HG02610 (cell line): ENCODE data around the gene EID2B.

ENCODE experiments used
- ATAC-seq: cut with Tn5 transposase; IDR thresholded peaks from one replicate; pipeline ENCODE4 v1.9.1; 2021; ENCODE audit warnings: mild to moderate bottlenecking, moderate library complexity; ENCODE audit not compliant: unreplicated experiment

Gene EID2B

GRCh38 chr19:39533003-39533512 is 406 bp upstream of the EID2B start:
- no peak for ATAC-seq

GRCh38 chr19:39531834-39532232 is 819 bp downstream of the EID2B start:
- no peak for ATAC-seq

- ATAC-seq, result no peak
Observed at GRCh38 chr19:39525205-39525604, 7.4 kb downstream of the EID2B start.

- ATAC-seq, result no peak
Observed at GRCh38 chr19:39524495-39524894, 8.2 kb downstream of the EID2B start.

- ATAC-seq, result no peak
Observed at GRCh38 chr19:39520541-39521484, 11.8 kb downstream of the EID2B start.

- ATAC-seq, result no peak
Observed at GRCh38 chr19:39518975-39519374, 13.7 kb downstream of the EID2B start.

GRCh38 chr19:39518458-39518857 is 14.2 kb downstream of the EID2B start:
- ATAC-seq, result no peak

- no peak for ATAC-seq
Observed at GRCh38 chr19:39517432-39517831, 15.2 kb downstream of the EID2B start.

GRCh38 chr19:39516270-39516669 is 16.4 kb downstream of the EID2B start:
- ATAC-seq, result no peak

GRCh38 chr19:39515551-39516191 is 17.0 kb downstream of the EID2B start:
- ATAC-seq, result no peak

GRCh38 chr19:39514840-39515550 is 17.7 kb downstream of the EID2B start, which contains the start of gene SELENOV:
Gene SELENOV (plus strand): TSS chr19:39515139. CDS start chr19:39515213, 74 bp downstream.
- ATAC-seq, result no peak

- no peak for ATAC-seq
Observed at GRCh38 chr19:39512988-39513387, 19.7 kb downstream of the EID2B start.

- ATAC-seq, result no peak
Observed at GRCh38 chr19:39509233-39509632, 23.4 kb downstream of the EID2B start.

GRCh38 chr19:39508629-39509028 is 24.0 kb downstream of the EID2B start:
- no peak for ATAC-seq

GRCh38 chr19:39507715-39508364 is 24.8 kb downstream of the EID2B start:
- no peak for ATAC-seq

GRCh38 chr19:39506944-39507714 is 25.5 kb downstream of the EID2B start:
- ATAC-seq, result no peak

- no peak for ATAC-seq
Observed at GRCh38 chr19:39506598-39506943, 26.1 kb downstream of the EID2B start.

GRCh38 chr19:39502640-39503417 is 29.8 kb downstream of the EID2B start:
- ATAC-seq, result peak; percentile 40

GRCh38 chr19:39501340-39501739 is 31.3 kb downstream of the EID2B start:
- ATAC-seq, result no peak
